Loucy (cell line): ENCODE results near the gene FFAR1.

Experiments
- CTCF ChIP-seq: fragments of 200-600 bp; sonication (generic); conservative IDR thresholded peaks from 2 replicates; pipeline ENCODE4 v1.5.1; 2014; ENCODE audit warnings: mild to moderate bottlenecking, antibody characterized with exemption, low read length
- EZH2phosphoT487 ChIP-seq: fragments of 200-600 bp; IDR thresholded peaks from 2 replicates; pipeline ENCODE4 v1.6.1; 2018; ENCODE audit warnings: antibody characterized with exemption, mild to moderate bottlenecking, moderate library complexity, borderline replicate concordance

- TF ChIP-seq CTCF, result no peak
- TF ChIP-seq EZH2phosphoT487, result no peak
Measured at GRCh38 chr19:35300339-35300649, 47.4 kb upstream of the FFAR1 start.
